C4-2B (cell line): Measurements from ENCODE around the gene SHROOM2.
"Not testable (repeated sequence)": the region's sequence is repeated elsewhere in the genome, so short reads cannot be mapped to it uniquely, and the experiment has no call there.

ENCODE experiments used
- H3K27ac ChIP-seq: fragments of 450-650 bp; 2 replicates; pipeline ENCODE4 v1.5.1; 2017
- ZFX ChIP-seq: fragments of 450-650 bp; IDR thresholded peaks from 2 replicates; pipeline ENCODE4 v1.6.1; 2017
- TF ChIP-seq, protein P1 (sequence below): fragments of 450-650 bp; conservative IDR thresholded peaks from 2 replicates; pipeline ENCODE4 v1.5.1; 2017; ENCODE audit warnings: mild to moderate bottlenecking

The SHROOM2 gene

DNA sequence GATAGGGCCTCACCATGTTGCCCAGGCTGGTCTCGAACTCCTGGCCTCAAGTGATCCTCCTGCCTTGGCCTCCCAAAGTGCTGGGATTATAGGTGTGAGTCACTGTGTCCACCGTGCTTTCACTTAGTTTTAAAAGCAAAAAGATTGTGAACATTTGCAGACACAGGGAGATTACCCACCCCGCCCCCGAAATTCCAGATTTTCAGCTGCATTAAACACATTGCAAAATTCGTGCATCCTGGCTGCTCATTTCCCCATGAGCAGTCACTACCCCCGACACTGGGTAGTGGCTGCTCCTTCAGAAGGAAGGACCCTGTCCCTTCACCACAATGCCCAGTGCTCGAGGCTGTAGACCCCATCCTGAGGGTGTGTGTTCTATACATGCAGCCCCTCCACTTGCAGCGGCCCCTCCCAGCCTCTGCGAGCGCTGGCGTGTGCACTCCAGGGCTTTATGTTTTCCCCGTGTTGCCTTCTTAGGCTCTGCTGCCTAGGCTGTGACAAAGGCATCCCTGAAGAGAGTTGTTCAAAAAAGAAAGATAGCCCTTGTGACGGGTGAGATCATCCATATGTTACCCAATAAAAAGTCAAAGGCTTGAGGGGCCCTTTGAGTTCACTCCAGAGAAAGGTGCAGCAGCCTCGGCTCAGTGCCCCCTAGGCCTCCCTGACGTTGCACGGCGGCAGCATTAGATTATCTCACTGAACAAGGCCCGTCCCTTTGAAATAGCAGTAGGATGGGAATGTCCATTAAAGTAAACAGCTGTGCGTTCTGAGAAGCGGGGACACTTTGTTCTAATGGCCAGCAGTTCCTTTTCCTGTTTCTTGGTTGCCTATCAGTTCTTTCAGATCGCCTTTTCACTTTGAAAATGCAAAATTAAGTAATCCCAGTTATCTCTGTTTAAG is 71.6 kb downstream of the SHROOM2 start:
- no peak overlapping the region for H3K27ac ChIP-seq
- TF ChIP-seq, protein P1, sequence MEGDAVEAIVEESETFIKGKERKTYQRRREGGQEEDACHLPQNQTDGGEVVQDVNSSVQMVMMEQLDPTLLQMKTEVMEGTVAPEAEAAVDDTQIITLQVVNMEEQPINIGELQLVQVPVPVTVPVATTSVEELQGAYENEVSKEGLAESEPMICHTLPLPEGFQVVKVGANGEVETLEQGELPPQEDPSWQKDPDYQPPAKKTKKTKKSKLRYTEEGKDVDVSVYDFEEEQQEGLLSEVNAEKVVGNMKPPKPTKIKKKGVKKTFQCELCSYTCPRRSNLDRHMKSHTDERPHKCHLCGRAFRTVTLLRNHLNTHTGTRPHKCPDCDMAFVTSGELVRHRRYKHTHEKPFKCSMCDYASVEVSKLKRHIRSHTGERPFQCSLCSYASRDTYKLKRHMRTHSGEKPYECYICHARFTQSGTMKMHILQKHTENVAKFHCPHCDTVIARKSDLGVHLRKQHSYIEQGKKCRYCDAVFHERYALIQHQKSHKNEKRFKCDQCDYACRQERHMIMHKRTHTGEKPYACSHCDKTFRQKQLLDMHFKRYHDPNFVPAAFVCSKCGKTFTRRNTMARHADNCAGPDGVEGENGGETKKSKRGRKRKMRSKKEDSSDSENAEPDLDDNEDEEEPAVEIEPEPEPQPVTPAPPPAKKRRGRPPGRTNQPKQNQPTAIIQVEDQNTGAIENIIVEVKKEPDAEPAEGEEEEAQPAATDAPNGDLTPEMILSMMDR = no peak
- no peak for TF ChIP-seq ZFX

DNA sequence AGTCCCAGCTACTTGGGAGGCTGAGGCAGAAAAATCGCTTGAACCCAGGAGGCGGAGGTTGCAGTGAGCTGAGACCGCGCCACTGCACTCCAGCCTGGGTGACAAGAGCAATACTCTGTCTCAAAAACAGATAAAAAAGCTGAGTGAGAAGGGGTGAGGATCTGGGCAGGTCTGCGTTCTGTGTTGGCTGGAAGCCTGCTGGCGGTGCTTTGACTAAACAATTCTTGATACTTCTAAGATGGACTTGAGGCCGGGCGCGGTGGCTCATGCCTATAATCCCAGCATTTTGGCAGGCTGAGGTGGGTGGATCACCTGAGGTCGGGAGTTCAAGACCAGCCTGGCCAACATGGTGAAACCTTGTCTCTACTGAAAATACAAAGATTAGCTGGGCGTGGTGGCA is 72.5 kb downstream of the SHROOM2 start:
- not testable (repeated sequence) for H3K27ac ChIP-seq

DNA sequence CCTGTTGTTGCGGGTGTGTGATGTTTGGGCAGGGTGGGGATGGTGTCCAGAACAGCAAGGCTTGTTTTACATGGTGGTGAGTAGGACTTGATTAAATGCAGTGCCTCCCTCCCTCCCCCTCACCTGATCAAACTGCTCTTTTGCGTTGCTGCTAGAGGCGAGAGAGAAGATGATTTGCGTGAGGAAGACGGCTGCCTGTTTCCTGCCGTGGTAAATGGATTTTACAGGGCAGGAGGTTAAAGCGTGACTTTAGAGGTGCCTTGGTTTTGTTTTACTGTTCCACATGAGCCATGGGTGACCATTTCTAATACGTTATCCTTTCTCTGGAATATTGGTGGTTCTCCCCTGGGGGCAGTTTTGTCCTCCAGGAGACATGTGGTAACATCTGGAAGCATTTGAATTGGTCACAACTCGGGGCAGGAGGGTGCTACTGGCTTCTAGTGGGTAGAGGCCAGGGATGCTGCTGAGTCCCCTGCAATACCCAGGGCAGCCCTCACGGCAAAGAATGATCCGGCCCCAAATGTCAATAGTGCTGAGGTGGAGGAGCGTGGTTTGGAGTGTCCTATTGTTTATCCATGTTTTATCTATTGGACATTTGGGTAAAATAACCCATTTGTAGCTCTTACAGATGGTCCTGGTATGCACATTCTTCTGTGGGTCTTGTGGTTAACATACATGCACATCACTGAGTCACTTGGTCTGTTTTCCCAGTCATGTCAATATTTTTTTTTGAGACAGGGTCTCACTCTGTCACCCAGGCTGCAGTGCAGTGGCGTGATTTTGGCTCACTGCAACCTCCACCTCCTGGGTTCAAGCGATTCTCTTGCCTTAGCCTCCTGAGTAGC is 73.7 kb downstream of the SHROOM2 start:
- no peak for TF ChIP-seq ZFX
- TF ChIP-seq, protein P1 = no peak
- no peak overlapping the region for H3K27ac ChIP-seq

DNA sequence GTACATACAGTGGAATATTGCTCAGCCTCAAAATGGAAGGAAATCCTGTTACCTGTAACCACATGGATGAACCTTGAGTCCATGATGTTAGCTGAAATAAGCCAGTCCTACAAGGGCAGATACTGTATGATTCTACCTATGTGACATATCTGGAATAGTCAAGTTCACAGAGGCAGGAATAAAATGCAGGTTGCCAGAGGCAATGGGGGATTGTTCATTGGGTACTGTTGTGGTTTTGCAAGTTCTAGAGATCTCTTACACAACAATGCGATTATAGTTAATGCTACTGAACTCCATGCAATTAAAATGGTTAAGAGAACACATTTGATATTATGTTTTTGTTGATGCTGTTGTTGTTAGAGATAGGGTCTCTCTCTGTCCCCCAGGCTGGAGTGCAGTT is 74.6 kb downstream of the SHROOM2 start:
- no peak for TF ChIP-seq ZFX
- TF ChIP-seq, protein P1 = no peak
- no peak overlapping the region for H3K27ac ChIP-seq

DNA sequence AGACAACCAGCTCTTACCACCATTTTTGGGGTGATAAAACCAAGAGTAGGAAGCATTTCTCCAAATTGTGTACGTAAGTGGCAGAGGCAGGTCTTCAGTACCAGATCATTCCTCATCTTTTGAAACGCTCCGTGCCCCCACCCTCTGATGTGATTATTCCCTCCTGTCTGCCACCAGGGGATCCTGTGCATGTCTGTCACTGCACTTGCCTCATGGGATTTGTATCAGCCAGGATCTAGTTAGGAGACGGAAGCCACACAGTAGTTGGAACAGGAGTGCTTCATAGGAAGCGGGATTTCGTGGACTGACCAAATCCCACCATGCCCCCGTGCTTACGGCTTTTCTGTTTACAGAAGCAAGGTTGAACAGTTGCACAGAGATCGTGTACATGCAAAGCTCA is 75.5 kb downstream of the SHROOM2 start:
- no peak overlapping the region for H3K27ac ChIP-seq
- TF ChIP-seq, protein P1 = no peak

DNA sequence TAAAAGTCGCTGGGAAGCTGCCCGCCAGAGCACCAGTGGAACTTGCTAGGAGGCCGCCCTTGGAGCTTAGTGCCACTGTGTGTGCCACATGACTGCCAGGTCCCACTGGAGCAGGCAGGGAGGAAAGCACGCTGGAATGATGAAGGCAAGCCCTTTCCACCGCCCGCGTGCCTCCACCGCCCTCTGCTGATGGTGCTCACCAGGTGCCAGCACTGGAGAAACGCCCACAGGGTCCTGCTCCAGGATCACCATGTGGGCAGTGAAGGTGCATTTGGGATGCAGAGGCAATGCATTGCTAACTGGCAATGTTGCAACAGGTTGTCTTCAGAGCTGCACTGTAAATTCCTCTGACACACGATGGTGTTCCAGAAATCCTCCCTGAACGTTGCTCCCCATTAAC is 76.3 kb downstream of the SHROOM2 start:
- no peak overlapping the region for H3K27ac ChIP-seq
- TF ChIP-seq ZFX = no peak
- TF ChIP-seq, protein P1 = no peak

DNA sequence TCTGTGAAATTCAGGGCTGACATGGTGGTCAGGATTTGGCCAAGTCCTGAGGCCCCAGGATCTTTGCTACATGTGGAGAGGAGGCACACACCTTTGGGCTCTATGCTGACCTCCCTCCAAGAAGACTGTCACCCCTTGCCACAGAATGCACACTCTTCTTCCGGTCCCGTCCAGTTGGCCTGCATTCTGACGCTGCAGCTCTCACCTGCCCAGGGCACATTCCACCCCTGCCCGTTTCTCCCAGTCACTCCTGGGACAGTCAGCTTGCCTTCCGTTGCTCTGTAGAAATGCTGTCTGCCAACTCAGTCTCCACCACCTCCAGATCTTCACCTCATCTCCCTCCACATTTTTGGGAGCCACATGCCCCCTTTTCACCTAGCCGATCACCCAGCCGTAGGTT is 76.7 kb downstream of the SHROOM2 start:
- no peak overlapping the region for H3K27ac ChIP-seq
- TF ChIP-seq, protein P1 = no peak
- TF ChIP-seq ZFX = no peak
